A549 (cell line): ENCODE results near the gene IL2RA. TPM values are rescaled to one million over a fixed set of nuclear protein-coding genes. Genes with fewer than 3 reads are reported as not detected.

Experiments used
- ATAC-seq, 2 experiments: fragments of 200-7000 bp in 1 of 2; fragments of >200 bp in 1 of 2; cut with Nextera tagmentation in 1 of 2; cut with Tn5 transposase in 1 of 2; 3 replicates each; pipeline versions ENCODE4 v1.8.0 to v1.9.1; 2018 to 2020; ENCODE audit warnings: mild to moderate bottlenecking in 1 of 2, moderate library complexity in 1 of 2
- CTCF ChIA-PET: fragments of 300-600 bp; sonication (Branson Sonifier 250); formaldehyde crosslinking; extraction: SDS; loops from one replicate; lab custom pipeline; 2021; ENCODE audit warnings: antibody characterized with exemption, inconsistent platforms; lab: Yijun Ruan, JAX
- POLR2A ChIA-PET: fragments of 350-600 bp; formaldehyde crosslinking; extraction: SDS; loops from one replicate; lab custom pipeline; 2021; ENCODE audit warnings: antibody characterized with exemption, inconsistent platforms; lab: Yijun Ruan, JAX
- DNase-seq, 2 experiments: peaks; one replicate each; pipeline versions ENCODE4 v3.0.0 to v3.0.0-alpha.2; 2011 to 2016; ENCODE audit warnings: low read depth in 1 of 2, low spot score in 1 of 2
- FAIRE-seq: peaks from 2 replicates; lab custom pipeline; 2011; peaks lifted over from hg19 to GRCh38; lab: Jason Lieb, UNC
- H3K27ac ChIP-seq, 2 experiments: fragments of >200 bp; sonication (Bioruptor Twin); formaldehyde crosslinking; 3 replicates each; pipeline ENCODE4 v1.5.1; 2016 to 2017
- H3K4me1 ChIP-seq: fragments of >200 bp; sonication (Bioruptor Twin); formaldehyde crosslinking; 3 replicates; pipeline ENCODE4 v1.6.1; 2016
- H3K4me2 ChIP-seq: fragments of >200 bp; sonication (Bioruptor Twin); formaldehyde crosslinking; 3 replicates; pipeline ENCODE4 v1.6.1; 2016
- H3K4me3 ChIP-seq: fragments of >200 bp; sonication (Bioruptor Twin); formaldehyde crosslinking; 3 replicates; pipeline ENCODE4 v1.5.1; 2016
- H3K9me3 ChIP-seq: fragments of >200 bp; sonication (Bioruptor Twin); formaldehyde crosslinking; 3 replicates; pipeline ENCODE4 v1.6.1; 2016
- BHLHE40 ChIP-seq: IDR thresholded peaks from 2 replicates; pipeline ENCODE4 v1.6.1; 2012; ENCODE audit warnings: low read depth, low read length, inconsistent platforms
- CBX8 ChIP-seq: fragments of 200-600 bp; sonication (generic); IDR thresholded peaks from 2 replicates; pipeline ENCODE4 v1.6.1; 2016
- CEBPB ChIP-seq, 2 experiments: fragments of >200 bp in 1 of 2; sonication (Bioruptor Twin) in 1 of 2; formaldehyde crosslinking in 1 of 2; IDR thresholded peaks; 2 replicates each; pipeline ENCODE4 v1.6.1; 2012 to 2016
- CHD2 ChIP-seq: fragments of 150-350 bp; IDR thresholded peaks from 2 replicates; pipeline ENCODE4 v1.6.1; 2014; ENCODE audit warnings: low read length; ENCODE audit not compliant: partially characterized antibody
- CHD4 ChIP-seq: fragments of 200-600 bp; sonication (generic); IDR thresholded peaks from 2 replicates; pipeline ENCODE4 v1.6.1; 2016; ENCODE audit warnings: antibody characterized with exemption, mild to moderate bottlenecking, borderline replicate concordance
- EHMT2 ChIP-seq: fragments of 200-600 bp; sonication (generic); IDR thresholded peaks from 2 replicates; pipeline ENCODE4 v1.6.1; 2016; ENCODE audit warnings: antibody characterized with exemption, low read depth, mild to moderate bottlenecking, moderate library complexity
- EP300 ChIP-seq, 2 experiments: fragments of >200 bp; sonication (Bioruptor Twin); formaldehyde crosslinking; IDR thresholded peaks; 2 replicates in 1 of 2; 3 replicates in 1 of 2; pipeline ENCODE4 v1.6.1; 2016 to 2017
- FOSL2 ChIP-seq, 2 experiments: fragments of 450-650 bp in 1 of 2; fragments of >200 bp in 1 of 2; sonication (Bioruptor Twin) in 1 of 2; formaldehyde crosslinking; IDR thresholded peaks; 2 replicates each; pipeline versions ENCODE4 v1.5.0 to v1.6.1; 2016 to 2020; ENCODE audit warnings: mild to moderate bottlenecking in 1 of 2, moderate library complexity in 1 of 2
- FOXS1 ChIP-seq: fragments of 250-450 bp; sonication (Bioruptor Pico); IDR thresholded peaks from 2 replicates; pipeline ENCODE4 v1.5.0; 2020; ENCODE audit warnings: mild to moderate bottlenecking, moderate library complexity
- GATA3 ChIP-seq: IDR thresholded peaks from 2 replicates; pipeline ENCODE4 v1.6.1; 2012; ENCODE audit warnings: borderline replicate concordance
- HDAC2 ChIP-seq: fragments of 200-600 bp; sonication (generic); IDR thresholded peaks from 2 replicates; pipeline ENCODE4 v1.6.1; 2016
- NFE2L2 ChIP-seq: fragments of 150-350 bp; conservative IDR thresholded peaks from 2 replicates; pipeline ENCODE4 v1.6.1; 2014; ENCODE audit warnings: low read length
- NPAS2 ChIP-seq: fragments of 250-450 bp; sonication (Bioruptor Pico); IDR thresholded peaks from 2 replicates; pipeline ENCODE4 v1.8.0; 2022; ENCODE audit warnings: mild to moderate bottlenecking, moderate library complexity, borderline replicate concordance
- PHF8 ChIP-seq: fragments of 200-600 bp; sonication (generic); IDR thresholded peaks from 2 replicates; pipeline ENCODE4 v1.6.1; 2016; ENCODE audit warnings: low read depth, mild to moderate bottlenecking, antibody characterized with exemption, moderate library complexity, borderline replicate concordance
- POLR2AphosphoS2 ChIP-seq: conservative IDR thresholded peaks from 2 replicates; pipeline ENCODE4 v1.6.1; 2012; ENCODE audit warnings: low read length, improper control_type of control experiment, inconsistent platforms
- RAD21 ChIP-seq, 2 experiments: fragments of >200 bp in 1 of 2; sonication (Bioruptor Twin) in 1 of 2; formaldehyde crosslinking in 1 of 2; IDR thresholded peaks in 1 of 2; conservative IDR thresholded peaks in 1 of 2; 2 replicates in 1 of 2; 3 replicates in 1 of 2; pipeline ENCODE4 v1.6.1; 2012 to 2018; ENCODE audit warnings: inconsistent platforms in 1 of 2
- RCOR1 ChIP-seq: fragments of 150-350 bp; IDR thresholded peaks from 2 replicates; pipeline ENCODE4 v1.6.1; 2014; ENCODE audit warnings: antibody characterized with exemption, low read length, low read depth
- SREBF2 ChIP-seq: fragments of 450-650 bp; IDR thresholded peaks from 2 replicates; pipeline ENCODE4 v1.6.1; 2014; ENCODE audit warnings: mild to moderate bottlenecking, moderate library complexity
- TFCP2L1 ChIP-seq: fragments of 250-450 bp; sonication (Bioruptor Pico); IDR thresholded peaks from 2 replicates; pipeline ENCODE4 v1.5.0; 2021; ENCODE audit warnings: mild to moderate bottlenecking
- TP53 ChIP-seq: fragments of 250-450 bp; sonication (Bioruptor Pico); IDR thresholded peaks from 2 replicates; pipeline ENCODE4 v1.5.0; 2021; ENCODE audit warnings: mild to moderate bottlenecking, moderate library complexity
- ZC3H11A ChIP-seq: fragments of 450-650 bp; IDR thresholded peaks from 2 replicates; pipeline ENCODE4 v1.6.1; 2014; ENCODE audit warnings: antibody characterized with exemption, mild to moderate bottlenecking
- ZFP36 ChIP-seq: fragments of 450-650 bp; IDR thresholded peaks from 2 replicates; pipeline ENCODE4 v1.6.1; 2014; ENCODE audit warnings: borderline replicate concordance; ENCODE audit not compliant: partially characterized antibody
- WGBS: methylation state at CpG from one replicate; pipeline ENCODE4 v1.1.6; 2017; ENCODE audit errors: missing lambda C conversion rate; 5-methylcytosine and 5-hydroxymethylcytosine counted together
- polyA plus RNA-seq, 4 experiments: library from polyadenylated mRNA; depleted of rRNA in 3 of 4; stranded (reverse); fragments of >200 nt; fragmentation: RNase III in 1 of 4; extraction: RNeasy Plus Mini Kit Qiagen cat#74134 plus additional on column Dnase treatment in 1 of 4; gene quantifications; 2 replicates in 3 of 4; 3 replicates in 1 of 4; pipeline ENCODE4 v1.2.3, GENCODE V29; 2011 to 2017
- TF ChIP-seq, protein P1 (sequence below): fragments of 200-600 bp; sonication (generic); IDR thresholded peaks from 2 replicates; pipeline ENCODE4 v1.6.1; 2016; ENCODE audit warnings: antibody characterized with exemption, mild to moderate bottlenecking, moderate library complexity
- TF ChIP-seq, protein P2 (sequence below): fragments of >200 bp; sonication (Bioruptor Twin); formaldehyde crosslinking; IDR thresholded peaks from 3 replicates; pipeline ENCODE4 v1.6.1; 2016
- TF ChIP-seq, protein P3 (sequence below): IDR thresholded peaks from 2 replicates; pipeline ENCODE4 v1.6.1; 2012
- TF ChIP-seq, protein P4 (sequence below): fragments of 150-350 bp; IDR thresholded peaks from 2 replicates; pipeline ENCODE4 v1.6.1; 2014; ENCODE audit warnings: low read depth, mild to moderate bottlenecking, low read length
- TF ChIP-seq, protein P5 (sequence below): fragments of 450-650 bp; IDR thresholded peaks from 2 replicates; pipeline ENCODE4 v1.6.1; 2014; ENCODE audit warnings: antibody characterized with exemption
- TF ChIP-seq, protein P6 (sequence below): fragments of >200 bp; sonication (Bioruptor Twin); formaldehyde crosslinking; IDR thresholded peaks from 3 replicates; pipeline ENCODE4 v1.5.1; 2016

The IL2RA gene
- polyA plus RNA-seq, 2 of the 4 experiments (the other 2 are of a cell fraction), result not detected

DNA sequence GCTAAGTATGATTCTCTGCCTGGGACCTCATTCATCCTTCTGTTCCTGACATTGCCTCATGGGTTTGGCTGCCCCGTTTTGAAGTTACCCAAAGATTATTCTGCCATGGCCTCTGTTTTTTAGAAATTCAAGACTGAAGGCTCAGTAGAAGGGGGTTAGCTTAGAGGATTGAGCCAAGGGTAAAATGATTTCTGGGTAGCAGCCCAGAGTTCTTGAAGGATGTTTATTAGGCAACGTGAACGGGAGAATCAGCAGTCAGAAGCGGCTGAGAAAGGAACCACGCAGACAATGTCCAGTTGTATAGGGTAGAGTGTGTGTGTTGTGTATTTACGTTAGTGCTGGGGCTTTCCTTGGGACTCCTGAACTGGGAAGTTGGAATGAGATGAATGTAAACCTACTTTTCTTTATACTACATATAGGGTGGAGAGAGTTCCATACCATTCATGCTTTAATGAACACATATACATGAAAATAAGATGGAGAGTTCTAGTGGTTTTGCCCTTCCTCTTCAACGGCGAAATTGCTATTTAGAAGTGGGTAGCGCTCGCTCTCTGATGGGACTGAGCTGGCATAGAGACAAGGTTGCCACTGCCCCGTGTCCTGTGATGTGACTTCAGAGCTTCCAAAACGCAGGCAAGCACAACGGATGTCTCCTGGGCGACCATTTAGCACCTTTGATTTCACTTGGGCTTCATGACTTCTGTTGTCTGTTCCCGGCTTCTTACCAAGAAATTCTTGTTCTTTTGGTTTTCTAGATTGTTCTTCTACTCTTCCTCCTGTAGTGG lies 49.9 kb downstream of the IL2RA start:
- H3K4me3 ChIP-seq, result no peak overlapping the region
- no peak for ATAC-seq
- no peak for TF ChIP-seq FOXS1 (CRISPR knock-in tag)
- TF ChIP-seq CEBPB (IDR thresholded peaks at IDR 0.05), result no peak
- TF ChIP-seq CHD2, result no peak
- no peak for TF ChIP-seq PHF8
- TF ChIP-seq RCOR1, result no peak
- no peak for TF ChIP-seq ZC3H11A
- no peak for TF ChIP-seq TFCP2L1 (CRISPR knock-in tag)
- TF ChIP-seq SREBF2, result no peak
- TF ChIP-seq BHLHE40, result no peak
- TF ChIP-seq, protein P1, sequence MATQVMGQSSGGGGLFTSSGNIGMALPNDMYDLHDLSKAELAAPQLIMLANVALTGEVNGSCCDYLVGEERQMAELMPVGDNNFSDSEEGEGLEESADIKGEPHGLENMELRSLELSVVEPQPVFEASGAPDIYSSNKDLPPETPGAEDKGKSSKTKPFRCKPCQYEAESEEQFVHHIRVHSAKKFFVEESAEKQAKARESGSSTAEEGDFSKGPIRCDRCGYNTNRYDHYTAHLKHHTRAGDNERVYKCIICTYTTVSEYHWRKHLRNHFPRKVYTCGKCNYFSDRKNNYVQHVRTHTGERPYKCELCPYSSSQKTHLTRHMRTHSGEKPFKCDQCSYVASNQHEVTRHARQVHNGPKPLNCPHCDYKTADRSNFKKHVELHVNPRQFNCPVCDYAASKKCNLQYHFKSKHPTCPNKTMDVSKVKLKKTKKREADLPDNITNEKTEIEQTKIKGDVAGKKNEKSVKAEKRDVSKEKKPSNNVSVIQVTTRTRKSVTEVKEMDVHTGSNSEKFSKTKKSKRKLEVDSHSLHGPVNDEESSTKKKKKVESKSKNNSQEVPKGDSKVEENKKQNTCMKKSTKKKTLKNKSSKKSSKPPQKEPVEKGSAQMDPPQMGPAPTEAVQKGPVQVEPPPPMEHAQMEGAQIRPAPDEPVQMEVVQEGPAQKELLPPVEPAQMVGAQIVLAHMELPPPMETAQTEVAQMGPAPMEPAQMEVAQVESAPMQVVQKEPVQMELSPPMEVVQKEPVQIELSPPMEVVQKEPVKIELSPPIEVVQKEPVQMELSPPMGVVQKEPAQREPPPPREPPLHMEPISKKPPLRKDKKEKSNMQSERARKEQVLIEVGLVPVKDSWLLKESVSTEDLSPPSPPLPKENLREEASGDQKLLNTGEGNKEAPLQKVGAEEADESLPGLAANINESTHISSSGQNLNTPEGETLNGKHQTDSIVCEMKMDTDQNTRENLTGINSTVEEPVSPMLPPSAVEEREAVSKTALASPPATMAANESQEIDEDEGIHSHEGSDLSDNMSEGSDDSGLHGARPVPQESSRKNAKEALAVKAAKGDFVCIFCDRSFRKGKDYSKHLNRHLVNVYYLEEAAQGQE, result no peak
- no peak for TF ChIP-seq TP53
- TF ChIP-seq, protein P2, sequence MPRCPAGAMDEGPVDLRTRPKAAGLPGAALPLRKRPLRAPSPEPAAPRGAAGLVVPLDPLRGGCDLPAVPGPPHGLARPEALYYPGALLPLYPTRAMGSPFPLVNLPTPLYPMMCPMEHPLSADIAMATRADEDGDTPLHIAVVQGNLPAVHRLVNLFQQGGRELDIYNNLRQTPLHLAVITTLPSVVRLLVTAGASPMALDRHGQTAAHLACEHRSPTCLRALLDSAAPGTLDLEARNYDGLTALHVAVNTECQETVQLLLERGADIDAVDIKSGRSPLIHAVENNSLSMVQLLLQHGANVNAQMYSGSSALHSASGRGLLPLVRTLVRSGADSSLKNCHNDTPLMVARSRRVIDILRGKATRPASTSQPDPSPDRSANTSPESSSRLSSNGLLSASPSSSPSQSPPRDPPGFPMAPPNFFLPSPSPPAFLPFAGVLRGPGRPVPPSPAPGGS, result no peak
- TF ChIP-seq CBX8, result no peak
- no peak for TF ChIP-seq CHD4
- TF ChIP-seq HDAC2, result no peak
- no peak for TF ChIP-seq POLR2AphosphoS2
- TF ChIP-seq, protein P3, sequence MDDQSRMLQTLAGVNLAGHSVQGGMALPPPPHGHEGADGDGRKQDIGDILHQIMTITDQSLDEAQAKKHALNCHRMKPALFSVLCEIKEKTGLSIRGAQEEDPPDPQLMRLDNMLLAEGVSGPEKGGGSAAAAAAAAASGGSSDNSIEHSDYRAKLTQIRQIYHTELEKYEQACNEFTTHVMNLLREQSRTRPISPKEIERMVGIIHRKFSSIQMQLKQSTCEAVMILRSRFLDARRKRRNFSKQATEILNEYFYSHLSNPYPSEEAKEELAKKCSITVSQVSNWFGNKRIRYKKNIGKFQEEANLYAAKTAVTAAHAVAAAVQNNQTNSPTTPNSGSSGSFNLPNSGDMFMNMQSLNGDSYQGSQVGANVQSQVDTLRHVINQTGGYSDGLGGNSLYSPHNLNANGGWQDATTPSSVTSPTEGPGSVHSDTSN, result no peak
- TF ChIP-seq EP300 (IDR thresholded peaks at IDR 0.05), result no peak
- no peak for TF ChIP-seq GATA3
- TF ChIP-seq, protein P4, sequence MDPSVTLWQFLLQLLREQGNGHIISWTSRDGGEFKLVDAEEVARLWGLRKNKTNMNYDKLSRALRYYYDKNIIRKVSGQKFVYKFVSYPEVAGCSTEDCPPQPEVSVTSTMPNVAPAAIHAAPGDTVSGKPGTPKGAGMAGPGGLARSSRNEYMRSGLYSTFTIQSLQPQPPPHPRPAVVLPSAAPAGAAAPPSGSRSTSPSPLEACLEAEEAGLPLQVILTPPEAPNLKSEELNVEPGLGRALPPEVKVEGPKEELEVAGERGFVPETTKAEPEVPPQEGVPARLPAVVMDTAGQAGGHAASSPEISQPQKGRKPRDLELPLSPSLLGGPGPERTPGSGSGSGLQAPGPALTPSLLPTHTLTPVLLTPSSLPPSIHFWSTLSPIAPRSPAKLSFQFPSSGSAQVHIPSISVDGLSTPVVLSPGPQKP, result no peak
- DNase-seq, result no peak
- POLR2A ChIA-PET, result no interaction called here
- no peak for FAIRE-seq
- CTCF ChIA-PET, result interaction anchor here (1.0 to 4.1 kb wide), 5 partner anchors 11 to 390 kb away, joined by 3 to 18 read pairs (median 6); no protein-coding TSS in a partner anchor
- no peak overlapping the region for H3K27ac ChIP-seq
- peaks cover 8% of the 10 kb centered on the region for H3K9me3 ChIP-seq
- H3K4me1 ChIP-seq, result no peaks in the 10 kb centered on the region
- 68% methylated on average over 15 of the region's 15 CpGs for WGBS
- no peak overlapping the region for H3K4me2 ChIP-seq

DNA sequence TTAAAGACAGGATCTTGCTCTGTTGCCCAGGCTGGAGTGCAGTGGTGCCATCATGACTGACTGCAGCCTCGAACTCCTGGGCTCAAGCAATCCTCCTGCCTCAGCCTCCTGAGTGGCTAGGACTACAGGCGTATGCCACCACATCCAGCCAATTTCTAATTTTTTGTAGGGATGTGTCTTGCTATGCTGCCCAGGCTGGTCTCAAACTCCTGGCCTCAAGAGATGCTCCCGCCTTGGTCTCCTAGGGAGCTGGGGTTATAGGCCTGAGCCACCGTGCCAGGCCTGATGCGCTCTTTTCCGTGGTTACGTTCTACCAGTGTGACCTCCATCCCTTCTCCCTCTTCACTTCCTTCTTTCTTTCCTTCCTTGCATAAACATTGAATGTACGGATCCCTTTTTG lies 50.6 kb downstream of the IL2RA start:
- no peak for FAIRE-seq
- Histone ChIP-seq H3K27ac (no peak overlapping the region), H3K9me3 (peaks cover 15% of the 10 kb centered on the region), H3K4me2 (no peak overlapping the region), H3K4me3 (no peak overlapping the region), H3K4me1 (no peaks in the 10 kb centered on the region)
- ChIA-PET CTCF (interaction anchor here (0.5 to 4.1 kb wide), 4 partner anchors 11 to 435 kb away, joined by 3 to 18 read pairs (median 3); no protein-coding TSS in a partner anchor), POLR2A (no interaction called here)
- ATAC-seq, result no peak
- DNase-seq, result no peak
- 78% methylated on average over 8 of the region's 8 CpGs for WGBS
- TF ChIP-seq, protein P5, sequence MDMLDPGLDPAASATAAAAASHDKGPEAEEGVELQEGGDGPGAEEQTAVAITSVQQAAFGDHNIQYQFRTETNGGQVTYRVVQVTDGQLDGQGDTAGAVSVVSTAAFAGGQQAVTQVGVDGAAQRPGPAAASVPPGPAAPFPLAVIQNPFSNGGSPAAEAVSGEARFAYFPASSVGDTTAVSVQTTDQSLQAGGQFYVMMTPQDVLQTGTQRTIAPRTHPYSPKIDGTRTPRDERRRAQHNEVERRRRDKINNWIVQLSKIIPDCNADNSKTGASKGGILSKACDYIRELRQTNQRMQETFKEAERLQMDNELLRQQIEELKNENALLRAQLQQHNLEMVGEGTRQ, result no peak
- TF ChIP-seq NFE2L2, result no peak
- TF ChIP-seq RAD21 (conservative IDR thresholded peaks at IDR 0.05 in 1 of 2, IDR thresholded peaks at IDR 0.05 in 1 of 2), result no peak
- TF ChIP-seq, protein P6, sequence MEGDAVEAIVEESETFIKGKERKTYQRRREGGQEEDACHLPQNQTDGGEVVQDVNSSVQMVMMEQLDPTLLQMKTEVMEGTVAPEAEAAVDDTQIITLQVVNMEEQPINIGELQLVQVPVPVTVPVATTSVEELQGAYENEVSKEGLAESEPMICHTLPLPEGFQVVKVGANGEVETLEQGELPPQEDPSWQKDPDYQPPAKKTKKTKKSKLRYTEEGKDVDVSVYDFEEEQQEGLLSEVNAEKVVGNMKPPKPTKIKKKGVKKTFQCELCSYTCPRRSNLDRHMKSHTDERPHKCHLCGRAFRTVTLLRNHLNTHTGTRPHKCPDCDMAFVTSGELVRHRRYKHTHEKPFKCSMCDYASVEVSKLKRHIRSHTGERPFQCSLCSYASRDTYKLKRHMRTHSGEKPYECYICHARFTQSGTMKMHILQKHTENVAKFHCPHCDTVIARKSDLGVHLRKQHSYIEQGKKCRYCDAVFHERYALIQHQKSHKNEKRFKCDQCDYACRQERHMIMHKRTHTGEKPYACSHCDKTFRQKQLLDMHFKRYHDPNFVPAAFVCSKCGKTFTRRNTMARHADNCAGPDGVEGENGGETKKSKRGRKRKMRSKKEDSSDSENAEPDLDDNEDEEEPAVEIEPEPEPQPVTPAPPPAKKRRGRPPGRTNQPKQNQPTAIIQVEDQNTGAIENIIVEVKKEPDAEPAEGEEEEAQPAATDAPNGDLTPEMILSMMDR, result no peak
- no peak for TF ChIP-seq ZFP36
- no peak for TF ChIP-seq NPAS2 (CRISPR knock-in tag)
- no peak for TF ChIP-seq FOSL2 (IDR thresholded peaks at IDR 0.05)
- no peak for TF ChIP-seq FOSL2 (CRISPR knock-in tag; IDR thresholded peaks at IDR 0.05)
- no peak for TF ChIP-seq TP53
- no peak for TF ChIP-seq EHMT2
